HUES6 (cell line): ENCODE measurements around the gene PLA2G1B.

Experiments used
- H3K27ac ChIP-seq: 2 replicates; pipeline ENCODE4 v1.7.0; 2013; ENCODE audit warnings: low read depth, mild to moderate bottlenecking, low read length, inconsistent platforms
- H3K27me3 ChIP-seq: 2 replicates; pipeline ENCODE4 v1.6.1; 2013; ENCODE audit warnings: low read length; ENCODE audit not compliant: control insufficient read depth, insufficient read depth
- H3K36me3 ChIP-seq: 2 replicates; pipeline ENCODE4 v1.6.1; 2013; ENCODE audit warnings: low read length; ENCODE audit not compliant: control insufficient read depth, insufficient read depth
- H3K4me1 ChIP-seq: 2 replicates; pipeline ENCODE4 v1.6.1; 2013; ENCODE audit warnings: low read length; ENCODE audit not compliant: control insufficient read depth, insufficient read depth
- H3K4me3 ChIP-seq: 2 replicates; pipeline ENCODE4 v1.5.1; 2013; ENCODE audit warnings: low read depth, low read length
- H3K9ac ChIP-seq: one replicate; pipeline ENCODE4 v1.6.1; 2013; ENCODE audit warnings: mild to moderate bottlenecking, low read length
- H3K9me3 ChIP-seq: 2 replicates; pipeline ENCODE4 v1.6.1; 2013; ENCODE audit warnings: low read depth, low read length; ENCODE audit not compliant: control insufficient read depth, insufficient read depth

The PLA2G1B gene

GRCh38 chr12:120327593-120327992 lies at the start of gene PLA2G1B:
Gene PLA2G1B, minus strand, starts transcription at chr12:120327779. Its CDS starts 26 bp downstream, at chr12:120327753.
- Histone ChIP-seq H3K4me1 (no peaks in the 10 kb centered on the region), H3K9ac (no peak within 1 kb of the TSS), H3K4me3 (no peak within 1 kb of the TSS), H3K9me3 (no peaks in the 10 kb centered on the region), H3K36me3 (no peaks in the 10 kb centered on the region), H3K27me3 (no peaks in the 10 kb centered on the region), H3K27ac (no peak within 1 kb of the TSS)

GRCh38 chr12:120376934-120377572 lies 49.5 kb upstream of the PLA2G1B start:
- H3K9ac ChIP-seq, result no peak overlapping the region
- H3K27me3 ChIP-seq, result no peaks in the 10 kb centered on the region; the same call in 1 of the 2 replicates
- H3K9me3 ChIP-seq, result no peaks in the 10 kb centered on the region
- no peaks in the 10 kb centered on the region for H3K36me3 ChIP-seq
- no peak overlapping the region for H3K27ac ChIP-seq
- H3K4me1 ChIP-seq, result peaks cover 16% of the 10 kb centered on the region
- no peak overlapping the region for H3K4me3 ChIP-seq

GRCh38 chr12:120376416-120376815 lies 48.8 kb upstream of the PLA2G1B start:
- Histone ChIP-seq H3K9ac (no peak overlapping the region), H3K36me3 (no peaks in the 10 kb centered on the region), H3K9me3 (no peaks in the 10 kb centered on the region), H3K27ac (no peak overlapping the region), H3K4me1 (peaks cover 21% of the 10 kb centered on the region), H3K4me3 (no peak overlapping the region), H3K27me3 (peaks cover 5% of the 10 kb centered on the region)

- Histone ChIP-seq H3K36me3 (no peaks in the 10 kb centered on the region), H3K4me3 (no peak overlapping the region), H3K9ac (no peak overlapping the region), H3K9me3 (no peaks in the 10 kb centered on the region), H3K27me3 (peaks cover 9% of the 10 kb centered on the region), H3K27ac (no peak overlapping the region), H3K4me1 (peaks cover 25% of the 10 kb centered on the region)
Measured at GRCh38 chr12:120376009-120376408, 48.4 kb upstream of the PLA2G1B start.

- peaks cover 38% of the 10 kb centered on the region for H3K4me1 ChIP-seq
- H3K27ac ChIP-seq, result no peak overlapping the region
- H3K9ac ChIP-seq, result no peak overlapping the region
- peaks cover 25% of the 10 kb centered on the region for H3K27me3 ChIP-seq
- no peaks in the 10 kb centered on the region for H3K36me3 ChIP-seq
- no peaks in the 10 kb centered on the region for H3K9me3 ChIP-seq
- H3K4me3 ChIP-seq, result no peak overlapping the region
Measured at GRCh38 chr12:120373683-120374082, 46.1 kb upstream of the PLA2G1B start.

- Histone ChIP-seq H3K27me3 (peaks cover 25% of the 10 kb centered on the region), H3K36me3 (peaks cover 10% of the 10 kb centered on the region), H3K9me3 (no peaks in the 10 kb centered on the region), H3K9ac (peak overlapping the region; percentile 21), H3K27ac (no peak overlapping the region), H3K4me3 (peak overlapping the region; percentile 66), H3K4me1 (peaks cover 34% of the 10 kb centered on the region)
Measured at GRCh38 chr12:120370343-120371243, 43.0 kb upstream of the PLA2G1B start.

GRCh38 chr12:120369603-120370342 lies 42.2 kb upstream of the PLA2G1B start:
- peaks cover 25% of the 10 kb centered on the region for H3K27me3 ChIP-seq
- peaks cover 33% of the 10 kb centered on the region for H3K4me1 ChIP-seq
- no peak overlapping the region for H3K27ac ChIP-seq
- peak overlapping the region; percentile 66 for H3K4me3 ChIP-seq
- no peaks in the 10 kb centered on the region for H3K9me3 ChIP-seq
- peak overlapping the region; percentile 21 for H3K9ac ChIP-seq
- peaks cover 16% of the 10 kb centered on the region for H3K36me3 ChIP-seq

GRCh38 chr12:120368789-120369602 lies 41.4 kb upstream of the PLA2G1B start, which contains the start of gene MSI1:
Gene MSI1, minus strand, starts transcription at chr12:120369164. Its CDS starts 73 bp downstream, at chr12:120369091.
- Histone ChIP-seq H3K36me3 (peaks cover 23% of the 10 kb centered on the region), H3K27ac (no peak within 1 kb of the TSS), H3K4me3 (peak within 1 kb of the TSS; percentile 66), H3K27me3 (peaks cover 25% of the 10 kb centered on the region), H3K4me1 (peaks cover 33% of the 10 kb centered on the region), H3K9me3 (no peaks in the 10 kb centered on the region), H3K9ac (peak within 1 kb of the TSS; percentile 52)

- peak overlapping the region; percentile 52 for H3K9ac ChIP-seq
- H3K9me3 ChIP-seq, result no peaks in the 10 kb centered on the region
- peaks cover 37% of the 10 kb centered on the region for H3K4me1 ChIP-seq
- H3K27ac ChIP-seq, result no peak overlapping the region
- peaks cover 23% of the 10 kb centered on the region for H3K36me3 ChIP-seq
- H3K27me3 ChIP-seq, result peaks cover 25% of the 10 kb centered on the region
- peak overlapping the region; percentile 60 for H3K4me3 ChIP-seq
Measured at GRCh38 chr12:120367924-120368788, 40.6 kb upstream of the PLA2G1B start.
